ENCODE measurements around the gene KMT2C.
A peak's percentile ranks its signal among the peaks of the same experiment; 100 is the strongest.

KMT2C gene

GRCh38 chr7:152340161-152340560, 95.6 kb downstream of the KMT2C start:
- H3K27ac ChIP-seq (ENCODE audit: low read length, poor library complexity, severe bottlenecking) = no peak overlapping the region
- 100% methylated on average over 1 of the region's 1 CpG for WGBS
- no peaks in the 10 kb centered on the region for H3K9me3 ChIP-seq (ENCODE audit: control insufficient read depth, low read length)
- H3K4ac ChIP-seq (ENCODE audit: low read depth in 1 of 2, low read length in 2 of 2) = no peak overlapping the region
- H3K4me2 ChIP-seq (ENCODE audit: low read length, poor library complexity, severe bottlenecking) = no peak overlapping the region
- H3K18ac ChIP-seq (ENCODE audit: low read depth in 1 of 2, low read length in 2 of 2) = no peak overlapping the region
- no peak overlapping the region for H3K23ac ChIP-seq (ENCODE audit: low read length in 2 of 2)
- H3K27me3 ChIP-seq (ENCODE audit: control insufficient read depth in 1 of 2, insufficient read depth in 1 of 2, low read length in 2 of 2) = no peaks in the 10 kb centered on the region
- H3K36me3 ChIP-seq (ENCODE audit: control insufficient read depth in 1 of 2, insufficient read depth in 2 of 2, low read depth in 1 of 2, low read length in 2 of 2) = peaks cover 0 to 4% of the 10 kb centered on the region in 2 experiments
- no peak overlapping the region for H2BK120ac ChIP-seq (ENCODE audit: low read depth, low read length)
- no peak overlapping the region for H4K91ac ChIP-seq (ENCODE audit: low read length)
- H2BK5ac ChIP-seq (ENCODE audit: low read depth, low read length, poor library complexity, severe bottlenecking) = no peak overlapping the region
- H3K14ac ChIP-seq (ENCODE audit: low read length in 2 of 2) = no peak overlapping the region
- no peak for DNase-seq
- H4K8ac ChIP-seq (ENCODE audit: low read length) = no peak overlapping the region
- peak overlapping the region; percentile 7 for H3K9ac ChIP-seq (ENCODE audit: low read length)
- no peak overlapping the region for H2AK5ac ChIP-seq (ENCODE audit: low read length, severe bottlenecking)
- H2AFZ ChIP-seq (ENCODE audit: low read depth, low read length) = no peak overlapping the region
- H2BK15ac ChIP-seq (ENCODE audit: low read depth, poor library complexity, severe bottlenecking) = no peak overlapping the region
- H2BK12ac ChIP-seq (ENCODE audit: low read length in 2 of 2) = no peak overlapping the region
- H3K79me1 ChIP-seq (replicated peaks; ENCODE audit: low read length, poor library complexity, severe bottlenecking) = peaks cover 10% of the 10 kb centered on the region
- H3K4me1 ChIP-seq (ENCODE audit: control insufficient read depth, insufficient read depth, low read depth, low read length) = peaks cover 3% of the 10 kb centered on the region
- H3K4me3 ChIP-seq (ENCODE audit: insufficient read depth in 1 of 2, low read depth in 1 of 2, low read length in 2 of 2) = no peak overlapping the region

GRCh38 chr7:152338561-152338960, 97.2 kb downstream of the KMT2C start:
- no peak for DNase-seq
- H3K4me1 ChIP-seq (ENCODE audit: control insufficient read depth, insufficient read depth, low read depth, low read length) = peaks cover 3% of the 10 kb centered on the region
- H4K91ac ChIP-seq (ENCODE audit: low read length) = no peak overlapping the region
- H3K27ac ChIP-seq (ENCODE audit: low read length, poor library complexity, severe bottlenecking) = no peak overlapping the region
- no peak overlapping the region for H3K4me3 ChIP-seq (ENCODE audit: insufficient read depth in 1 of 2, low read depth in 1 of 2, low read length in 2 of 2)
- WGBS = 100% methylated on average over 1 of the region's 2 CpGs
- no peak overlapping the region for H2BK5ac ChIP-seq (ENCODE audit: low read depth, low read length, poor library complexity, severe bottlenecking)
- H3K4ac ChIP-seq (ENCODE audit: low read depth in 1 of 2, low read length in 2 of 2) = no peak overlapping the region
- no peaks in the 10 kb centered on the region for H3K27me3 ChIP-seq (ENCODE audit: control insufficient read depth in 1 of 2, insufficient read depth in 1 of 2, low read length in 2 of 2)
- no peak overlapping the region for H2BK120ac ChIP-seq (ENCODE audit: low read depth, low read length)
- H2BK15ac ChIP-seq (ENCODE audit: low read depth, poor library complexity, severe bottlenecking) = no peak overlapping the region
- peak overlapping the region; percentile 2 for H3K9ac ChIP-seq (ENCODE audit: low read length)
- no peak overlapping the region for H3K18ac ChIP-seq (ENCODE audit: low read depth in 1 of 2, low read length in 2 of 2)
- no peak overlapping the region for H3K14ac ChIP-seq (ENCODE audit: low read length in 2 of 2)
- no peaks in the 10 kb centered on the region for H3K36me3 ChIP-seq (ENCODE audit: control insufficient read depth in 1 of 2, insufficient read depth in 2 of 2, low read depth in 1 of 2, low read length in 2 of 2)
- H3K23ac ChIP-seq (ENCODE audit: low read length in 2 of 2) = no peak overlapping the region
- H3K9me3 ChIP-seq (ENCODE audit: control insufficient read depth, low read length) = no peaks in the 10 kb centered on the region
- no peak overlapping the region for H2AFZ ChIP-seq (ENCODE audit: low read depth, low read length)
- no peak overlapping the region for H2BK12ac ChIP-seq (ENCODE audit: low read length in 2 of 2)
- H3K79me1 ChIP-seq (replicated peaks; ENCODE audit: low read length, poor library complexity, severe bottlenecking) = peaks cover 13% of the 10 kb centered on the region
- H3K4me2 ChIP-seq (ENCODE audit: low read length, poor library complexity, severe bottlenecking) = no peak overlapping the region
- H2AK5ac ChIP-seq (ENCODE audit: low read length, severe bottlenecking) = no peak overlapping the region
- no peak overlapping the region for H4K8ac ChIP-seq (ENCODE audit: low read length)

- no peak overlapping the region for H3K4me2 ChIP-seq (ENCODE audit: low read length, poor library complexity, severe bottlenecking)
- H3K4me1 ChIP-seq (ENCODE audit: control insufficient read depth, insufficient read depth, low read depth, low read length) = peaks cover 3% of the 10 kb centered on the region
- H3K79me1 ChIP-seq (replicated peaks; ENCODE audit: low read length, poor library complexity, severe bottlenecking) = peaks cover 14% of the 10 kb centered on the region
- H3K27ac ChIP-seq (ENCODE audit: low read length, poor library complexity, severe bottlenecking) = no peak overlapping the region
- peak; percentile 58 for DNase-seq
- H3K4ac ChIP-seq (ENCODE audit: low read depth in 1 of 2, low read length in 2 of 2) = no peak overlapping the region
- peak overlapping the region; percentile 7 for H2BK15ac ChIP-seq (ENCODE audit: low read depth, poor library complexity, severe bottlenecking)
- H2BK12ac ChIP-seq (ENCODE audit: low read length in 2 of 2) = no peak overlapping the region
- no peak overlapping the region for H3K18ac ChIP-seq (ENCODE audit: low read depth in 1 of 2, low read length in 2 of 2)
- no peak overlapping the region for H3K4me3 ChIP-seq (ENCODE audit: insufficient read depth in 1 of 2, low read depth in 1 of 2, low read length in 2 of 2)
- H2BK120ac ChIP-seq (ENCODE audit: low read depth, low read length) = no peak overlapping the region
- no peak overlapping the region for H3K14ac ChIP-seq (ENCODE audit: low read length in 2 of 2)
- no peak overlapping the region for H3K23ac ChIP-seq (ENCODE audit: low read length in 2 of 2)
- peak overlapping the region; percentile 80 for H3K9ac ChIP-seq (ENCODE audit: low read length)
- no peaks in the 10 kb centered on the region for H3K27me3 ChIP-seq (ENCODE audit: control insufficient read depth in 1 of 2, insufficient read depth in 1 of 2, low read length in 2 of 2)
- H4K8ac ChIP-seq (ENCODE audit: low read length) = no peak overlapping the region
- H3K36me3 ChIP-seq (ENCODE audit: control insufficient read depth in 1 of 2, insufficient read depth in 2 of 2, low read depth in 1 of 2, low read length in 2 of 2) = no peaks in the 10 kb centered on the region
- no peak overlapping the region for H2BK5ac ChIP-seq (ENCODE audit: low read depth, low read length, poor library complexity, severe bottlenecking)
- 37% methylated on average over 4 of the region's 4 CpGs for WGBS
- no peak overlapping the region for H2AK5ac ChIP-seq (ENCODE audit: low read length, severe bottlenecking)
- H2AFZ ChIP-seq (ENCODE audit: low read depth, low read length) = no peak overlapping the region
- H3K9me3 ChIP-seq (ENCODE audit: control insufficient read depth, low read length) = no peaks in the 10 kb centered on the region
- no peak overlapping the region for H4K91ac ChIP-seq (ENCODE audit: low read length)
These were observed 98.9 kb downstream of the KMT2C start for GRCh38 chr7:152336754-152337368.

GRCh38 chr7:152335900-152336571, 99.8 kb downstream of the KMT2C start:
- Histone ChIP-seq H3K4ac (ENCODE audit: low read depth in 1 of 2, low read length in 2 of 2) (no peak overlapping the region), H3K9ac (ENCODE audit: low read length) (peak overlapping the region; percentile 80)
- WGBS = 100% methylated on average over 1 of the region's 2 CpGs

More at GRCh38 chr7:152335900-152336571, 99.8 kb downstream of the KMT2C start:
- Histone ChIP-seq H2BK5ac (ENCODE audit: low read depth, low read length, poor library complexity, severe bottlenecking) (no peak overlapping the region), H4K8ac (ENCODE audit: low read length) (no peak overlapping the region), H2BK15ac (ENCODE audit: low read depth, poor library complexity, severe bottlenecking) (no peak overlapping the region), H3K27me3 (ENCODE audit: control insufficient read depth in 1 of 2, insufficient read depth in 1 of 2, low read length in 2 of 2) (no peaks in the 10 kb centered on the region), H2BK12ac (ENCODE audit: low read length in 2 of 2) (no peak overlapping the region), H2BK120ac (ENCODE audit: low read depth, low read length) (no peak overlapping the region), H2AK5ac (ENCODE audit: low read length, severe bottlenecking) (no peak overlapping the region), H3K79me1 (replicated peaks; ENCODE audit: low read length, poor library complexity, severe bottlenecking) (peaks cover 14% of the 10 kb centered on the region), H3K23ac (ENCODE audit: low read length in 2 of 2) (no peak overlapping the region), H4K91ac (ENCODE audit: low read length) (no peak overlapping the region), H3K36me3 (ENCODE audit: control insufficient read depth in 1 of 2, insufficient read depth in 2 of 2, low read depth in 1 of 2, low read length in 2 of 2) (no peaks in the 10 kb centered on the region), H3K9me3 (ENCODE audit: control insufficient read depth, low read length) (no peaks in the 10 kb centered on the region), H3K4me1 (ENCODE audit: control insufficient read depth, insufficient read depth, low read depth, low read length) (peaks cover 3% of the 10 kb centered on the region), H3K27ac (ENCODE audit: low read length, poor library complexity, severe bottlenecking) (no peak overlapping the region), H3K18ac (ENCODE audit: low read depth in 1 of 2, low read length in 2 of 2) (no peak overlapping the region), H3K4me3 (ENCODE audit: insufficient read depth in 1 of 2, low read depth in 1 of 2, low read length in 2 of 2) (peak overlapping the region in 1 of 2 experiments; percentile 67), H3K4me2 (ENCODE audit: low read length, poor library complexity, severe bottlenecking) (no peak overlapping the region), H3K14ac (ENCODE audit: low read length in 2 of 2) (no peak overlapping the region), H2AFZ (ENCODE audit: low read depth, low read length) (no peak overlapping the region)
- DNase-seq = peak; percentile 48

All from mesenchymal stem cell (in vitro differentiated cells and primary cell).